CD4-positive, alpha-beta T cell treated with Interleukin-2 at 100 ng/mL for 4 hours (primary cell): Measurements from ENCODE around the gene SRPK2.
"Not testable (repeated sequence)": the region's sequence is repeated elsewhere in the genome, so short reads cannot be mapped to it uniquely, and the experiment has no call there.

ENCODE experiments used
- DNase-seq: peaks from one replicate; pipeline ENCODE4 v3.0.0-alpha.2; 2020; ENCODE audit warnings: low spot score

SRPK2 gene

GRCh38 chr7:105388356-105389087 is at the start of gene SRPK2:
TSS of gene SRPK2 (minus strand) at chr7:105388921.
- DNase-seq, result peak; percentile 74

- DNase-seq, result no peak
Measured at GRCh38 chr7:105438254-105438653, 49.5 kb upstream of the SRPK2 start.

GRCh38 chr7:105437356-105437755 is 48.6 kb upstream of the SRPK2 start:
- DNase-seq, result not testable (repeated sequence)

GRCh38 chr7:105429746-105430612 is 41.3 kb upstream of the SRPK2 start:
- DNase-seq, result peak; percentile 62

- DNase-seq, result no peak
Measured at GRCh38 chr7:105426606-105427146, 38.0 kb upstream of the SRPK2 start.

GRCh38 chr7:105423987-105424386 is 35.3 kb upstream of the SRPK2 start:
- DNase-seq, result no peak

- no peak for DNase-seq
Measured at GRCh38 chr7:105413887-105414437, 25.2 kb upstream of the SRPK2 start.

GRCh38 chr7:105410774-105411173 is 22.1 kb upstream of the SRPK2 start:
- DNase-seq, result not testable (repeated sequence)

GRCh38 chr7:105409775-105410174 is 21.1 kb upstream of the SRPK2 start:
- DNase-seq, result not testable (repeated sequence)

- DNase-seq, result no peak
Measured at GRCh38 chr7:105408791-105409410, 20.2 kb upstream of the SRPK2 start.

GRCh38 chr7:105403128-105403527 is 14.4 kb upstream of the SRPK2 start:
- DNase-seq, result no peak

GRCh38 chr7:105402221-105403095 is 13.7 kb upstream of the SRPK2 start:
- DNase-seq, result no peak

GRCh38 chr7:105399043-105399725 is 10.5 kb upstream of the SRPK2 start:
- DNase-seq, result no peak

GRCh38 chr7:105396566-105396965 is 7.8 kb upstream of the SRPK2 start:
- no peak for DNase-seq

GRCh38 chr7:105391429-105391828 is 2.7 kb upstream of the SRPK2 start:
- DNase-seq, result no peak

GRCh38 chr7:105389889-105390288 is 1.2 kb upstream of the SRPK2 start:
- DNase-seq, result no peak

GRCh38 chr7:105389088-105389650 is 448 bp upstream of the SRPK2 start:
- peak; percentile 3 for DNase-seq

- peak; percentile 46 for DNase-seq
Measured at GRCh38 chr7:105387508-105388355, 989 bp downstream of the SRPK2 start.

GRCh38 chr7:105377903-105378302 is 10.8 kb downstream of the SRPK2 start:
- DNase-seq, result no peak
